Neural cell (in vitro differentiated cells): ENCODE measurements around the gene GBE1. TPM values are rescaled to one million over a fixed set of nuclear protein-coding genes. Genes with fewer than 3 reads are reported as not detected.

ENCODE experiments used
- H2AFZ ChIP-seq: fragments of 200-600, 300-800 bp; sonication (generic), shearing (Covaris generic); 2 replicates; pipeline ENCODE4 v1.6.0; 2014; ENCODE audit warnings: low read depth, mild to moderate bottlenecking, antibody characterized with exemption, low read length, moderate library complexity
- H3F3A ChIP-seq: fragments of 200-600 bp; shearing (Covaris generic); 2 replicates; pipeline ENCODE4 v1.6.1; 2016; ENCODE audit warnings: mild to moderate bottlenecking, moderate library complexity, mixed read lengths, antibody characterized with exemption, low read length; ENCODE audit not compliant: insufficient read depth, poor library complexity, severe bottlenecking
- H3K27ac ChIP-seq: fragments of 200-600, 300-800 bp; sonication (generic), shearing (Covaris generic); 2 replicates; pipeline ENCODE4 v1.5.1; 2014; ENCODE audit warnings: mild to moderate bottlenecking, low read length, moderate library complexity
- H3K27me3 ChIP-seq: fragments of 300-800, 200-600 bp; sonication (generic), shearing (Covaris generic); 2 replicates; pipeline ENCODE4 v1.6.0; 2014; ENCODE audit warnings: mild to moderate bottlenecking, low read depth, low read length, moderate library complexity; ENCODE audit not compliant: insufficient read depth
- H3K36me3 ChIP-seq: fragments of 300-800, 200-600 bp; sonication (generic), shearing (Covaris generic); 2 replicates; pipeline ENCODE4 v1.5.1; 2014; ENCODE audit warnings: mild to moderate bottlenecking, antibody characterized with exemption, low read length, moderate library complexity; ENCODE audit not compliant: insufficient read depth
- H3K4me2 ChIP-seq: fragments of 300-800, 200-600 bp; sonication (generic), shearing (Covaris generic); 2 replicates; pipeline ENCODE4 v1.6.0; 2014; ENCODE audit warnings: mild to moderate bottlenecking, low read length
- H3K4me3 ChIP-seq: fragments of 300-800, 200-600 bp; sonication (generic), shearing (Covaris generic); 2 replicates; pipeline ENCODE4 v1.5.1; 2014; ENCODE audit warnings: mild to moderate bottlenecking, low read length, moderate library complexity
- H3K79me2 ChIP-seq: fragments of 200-600 bp; shearing (Covaris generic); replicated peaks from 2 replicates; pipeline ENCODE4 v1.6.0; 2014; ENCODE audit warnings: mild to moderate bottlenecking, low read length, moderate library complexity; ENCODE audit not compliant: insufficient read depth
- H3K9ac ChIP-seq: fragments of 300-800, 200-600 bp; sonication (generic), shearing (Covaris generic); 2 replicates; pipeline ENCODE4 v1.6.1; 2016; ENCODE audit warnings: mild to moderate bottlenecking, low read length, mixed read lengths
- H3K9me2 ChIP-seq: fragments of 200-600 bp; shearing (Covaris generic); 2 replicates; pipeline ENCODE4 v1.6.1; 2016; ENCODE audit warnings: mild to moderate bottlenecking, low read length, mixed read lengths; ENCODE audit not compliant: insufficient read depth
- H3K9me3 ChIP-seq: fragments of 200-600, 300-800 bp; sonication (generic), shearing (Covaris generic); 2 replicates; pipeline ENCODE4 v1.6.1; 2016; ENCODE audit warnings: mild to moderate bottlenecking, mixed run types, low read length, moderate library complexity, mixed read lengths
- H4K20me1 ChIP-seq: fragments of 200-600 bp; shearing (Covaris generic); 2 replicates; pipeline ENCODE4 v1.6.1; 2016; ENCODE audit warnings: mild to moderate bottlenecking, mixed run types; ENCODE audit not compliant: insufficient read depth
- EP300 ChIP-seq: fragments of 450-650 bp; conservative IDR thresholded peaks from 2 replicates; pipeline ENCODE4 v1.6.1; 2014; ENCODE audit warnings: antibody characterized with exemption, mild to moderate bottlenecking, moderate library complexity; ENCODE audit not compliant: poor library complexity, severe bottlenecking
- EZH2 ChIP-seq: fragments of 200-600, 300-800 bp; shearing (Covaris generic), sonication (generic); IDR thresholded peaks from 2 replicates; pipeline ENCODE4 v1.6.1; 2014; ENCODE audit warnings: antibody characterized with exemption, low read length, borderline replicate concordance, mild to moderate bottlenecking; ENCODE audit not compliant: insufficient read depth, poor library complexity, severe bottlenecking
- MXI1 ChIP-seq: fragments of 450-650 bp; conservative IDR thresholded peaks from 2 replicates; pipeline ENCODE4 v1.6.1; 2014; ENCODE audit warnings: antibody characterized with exemption, mild to moderate bottlenecking; ENCODE audit not compliant: poor library complexity, severe bottlenecking
- POLR2AphosphoS5 ChIP-seq: IDR thresholded peaks from 2 replicates; pipeline ENCODE4 v1.6.1; 2012
- RAD21 ChIP-seq: fragments of 450-650 bp; conservative IDR thresholded peaks from 2 replicates; pipeline ENCODE4 v1.6.1; 2014; ENCODE audit warnings: antibody characterized with exemption, mild to moderate bottlenecking, moderate library complexity
- SMC3 ChIP-seq: fragments of 450-650 bp; conservative IDR thresholded peaks from 2 replicates; pipeline ENCODE4 v1.6.1; 2014; ENCODE audit warnings: antibody characterized with exemption, mild to moderate bottlenecking, moderate library complexity; ENCODE audit not compliant: poor library complexity
- TAF1 ChIP-seq: IDR thresholded peaks from 2 replicates; pipeline ENCODE4 v1.6.1; 2012; ENCODE audit warnings: low read depth
- polyA plus RNA-seq: library from polyadenylated mRNA; depleted of rRNA; stranded (reverse); fragments of >200 nt; gene quantifications from 2 replicates; pipeline ENCODE4 v1.2.3, GENCODE V29; 2014
- TF ChIP-seq, protein P1 (sequence below): fragments of 450-650 bp; IDR thresholded peaks from 2 replicates; pipeline ENCODE4 v1.5.1; 2014; ENCODE audit warnings: antibody characterized with exemption, mild to moderate bottlenecking, moderate library complexity; ENCODE audit not compliant: poor library complexity, severe bottlenecking
- TF ChIP-seq, protein P2 (sequence below): IDR thresholded peaks from 2 replicates; pipeline ENCODE4 v1.6.1; 2012; ENCODE audit warnings: borderline replicate concordance

GBE1 gene
- polyA plus RNA-seq, 1 donor from 2014 or later: 2.4 TPM

DNA sequence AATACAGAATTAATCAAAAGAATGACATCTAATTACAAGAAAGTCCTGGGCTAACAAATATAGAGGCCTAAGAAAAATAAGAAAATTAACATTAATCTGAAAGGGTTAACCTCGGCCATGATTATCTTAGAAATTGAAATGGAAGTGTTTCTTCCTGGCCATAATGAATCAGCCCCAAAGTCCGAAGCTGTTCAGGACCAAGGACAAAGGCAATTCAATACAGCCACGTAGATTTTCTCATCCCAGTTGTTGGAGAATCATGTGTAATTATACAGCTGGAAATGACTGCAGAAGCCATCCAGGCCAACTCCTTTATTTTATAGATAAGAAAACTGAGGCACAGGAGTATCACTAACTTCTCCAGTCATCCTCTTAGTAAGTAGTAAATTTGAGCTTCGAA, 38.0 kb upstream of the GBE1 start:
- H3K27ac ChIP-seq: no peak overlapping the region
- no peaks in the 10 kb centered on the region for H4K20me1 ChIP-seq
- H3K27me3 ChIP-seq: no peaks in the 10 kb centered on the region
- H3K4me2 ChIP-seq: no peak overlapping the region
- H3F3A ChIP-seq: no peaks in the 10 kb centered on the region
- no peaks in the 10 kb centered on the region for H3K79me2 ChIP-seq
- no peaks in the 10 kb centered on the region for H3K9me2 ChIP-seq
- no peaks in the 10 kb centered on the region for H3K36me3 ChIP-seq
- no peak overlapping the region for H3K9ac ChIP-seq
- H3K9me3 ChIP-seq: no peaks in the 10 kb centered on the region
- H3K4me3 ChIP-seq: no peak overlapping the region
- H2AFZ ChIP-seq: no peak overlapping the region
- TF ChIP-seq SMC3 (no peak), MXI1 (no peak), EZH2 (no peak), RAD21 (no peak), POLR2AphosphoS5 (no peak), EP300 (no peak), TAF1 (no peak)
- TF ChIP-seq, protein P1, sequence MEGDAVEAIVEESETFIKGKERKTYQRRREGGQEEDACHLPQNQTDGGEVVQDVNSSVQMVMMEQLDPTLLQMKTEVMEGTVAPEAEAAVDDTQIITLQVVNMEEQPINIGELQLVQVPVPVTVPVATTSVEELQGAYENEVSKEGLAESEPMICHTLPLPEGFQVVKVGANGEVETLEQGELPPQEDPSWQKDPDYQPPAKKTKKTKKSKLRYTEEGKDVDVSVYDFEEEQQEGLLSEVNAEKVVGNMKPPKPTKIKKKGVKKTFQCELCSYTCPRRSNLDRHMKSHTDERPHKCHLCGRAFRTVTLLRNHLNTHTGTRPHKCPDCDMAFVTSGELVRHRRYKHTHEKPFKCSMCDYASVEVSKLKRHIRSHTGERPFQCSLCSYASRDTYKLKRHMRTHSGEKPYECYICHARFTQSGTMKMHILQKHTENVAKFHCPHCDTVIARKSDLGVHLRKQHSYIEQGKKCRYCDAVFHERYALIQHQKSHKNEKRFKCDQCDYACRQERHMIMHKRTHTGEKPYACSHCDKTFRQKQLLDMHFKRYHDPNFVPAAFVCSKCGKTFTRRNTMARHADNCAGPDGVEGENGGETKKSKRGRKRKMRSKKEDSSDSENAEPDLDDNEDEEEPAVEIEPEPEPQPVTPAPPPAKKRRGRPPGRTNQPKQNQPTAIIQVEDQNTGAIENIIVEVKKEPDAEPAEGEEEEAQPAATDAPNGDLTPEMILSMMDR: no peak
- TF ChIP-seq, protein P2, sequence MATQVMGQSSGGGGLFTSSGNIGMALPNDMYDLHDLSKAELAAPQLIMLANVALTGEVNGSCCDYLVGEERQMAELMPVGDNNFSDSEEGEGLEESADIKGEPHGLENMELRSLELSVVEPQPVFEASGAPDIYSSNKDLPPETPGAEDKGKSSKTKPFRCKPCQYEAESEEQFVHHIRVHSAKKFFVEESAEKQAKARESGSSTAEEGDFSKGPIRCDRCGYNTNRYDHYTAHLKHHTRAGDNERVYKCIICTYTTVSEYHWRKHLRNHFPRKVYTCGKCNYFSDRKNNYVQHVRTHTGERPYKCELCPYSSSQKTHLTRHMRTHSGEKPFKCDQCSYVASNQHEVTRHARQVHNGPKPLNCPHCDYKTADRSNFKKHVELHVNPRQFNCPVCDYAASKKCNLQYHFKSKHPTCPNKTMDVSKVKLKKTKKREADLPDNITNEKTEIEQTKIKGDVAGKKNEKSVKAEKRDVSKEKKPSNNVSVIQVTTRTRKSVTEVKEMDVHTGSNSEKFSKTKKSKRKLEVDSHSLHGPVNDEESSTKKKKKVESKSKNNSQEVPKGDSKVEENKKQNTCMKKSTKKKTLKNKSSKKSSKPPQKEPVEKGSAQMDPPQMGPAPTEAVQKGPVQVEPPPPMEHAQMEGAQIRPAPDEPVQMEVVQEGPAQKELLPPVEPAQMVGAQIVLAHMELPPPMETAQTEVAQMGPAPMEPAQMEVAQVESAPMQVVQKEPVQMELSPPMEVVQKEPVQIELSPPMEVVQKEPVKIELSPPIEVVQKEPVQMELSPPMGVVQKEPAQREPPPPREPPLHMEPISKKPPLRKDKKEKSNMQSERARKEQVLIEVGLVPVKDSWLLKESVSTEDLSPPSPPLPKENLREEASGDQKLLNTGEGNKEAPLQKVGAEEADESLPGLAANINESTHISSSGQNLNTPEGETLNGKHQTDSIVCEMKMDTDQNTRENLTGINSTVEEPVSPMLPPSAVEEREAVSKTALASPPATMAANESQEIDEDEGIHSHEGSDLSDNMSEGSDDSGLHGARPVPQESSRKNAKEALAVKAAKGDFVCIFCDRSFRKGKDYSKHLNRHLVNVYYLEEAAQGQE: no peak

DNA sequence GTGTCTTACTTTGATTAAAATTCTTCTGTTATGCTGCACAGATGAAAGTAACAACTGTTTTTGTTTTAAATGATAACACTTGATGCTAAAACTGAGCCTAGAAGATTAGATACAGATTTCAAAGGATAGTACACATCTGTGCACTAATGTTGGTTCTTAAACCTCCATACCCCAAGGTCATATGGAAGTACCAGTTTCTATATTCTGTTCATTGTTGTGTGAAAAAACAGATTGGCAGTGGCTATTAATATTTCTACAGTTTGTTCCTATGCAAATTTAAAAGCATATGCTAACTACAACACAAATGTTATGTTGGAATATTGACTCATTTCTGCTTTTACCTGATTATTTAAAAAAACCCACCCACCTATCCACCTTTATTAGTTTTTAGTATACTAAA, 32.0 kb upstream of the GBE1 start:
- H3K27ac ChIP-seq: no peak overlapping the region
- TF ChIP-seq EZH2 (no peak), SMC3 (no peak), EP300 (no peak), RAD21 (no peak), TAF1 (no peak), POLR2AphosphoS5 (no peak), MXI1 (no peak)
- TF ChIP-seq, protein P2: no peak
- TF ChIP-seq, protein P1: no peak
- no peak overlapping the region for H2AFZ ChIP-seq
- no peak overlapping the region for H3K9ac ChIP-seq
- no peaks in the 10 kb centered on the region for H3K27me3 ChIP-seq
- no peaks in the 10 kb centered on the region for H3K9me2 ChIP-seq
- no peak overlapping the region for H3K4me3 ChIP-seq
- no peaks in the 10 kb centered on the region for H3K79me2 ChIP-seq
- H3F3A ChIP-seq: no peaks in the 10 kb centered on the region
- no peaks in the 10 kb centered on the region for H3K9me3 ChIP-seq
- no peak overlapping the region for H3K4me2 ChIP-seq
- no peaks in the 10 kb centered on the region for H4K20me1 ChIP-seq
- no peaks in the 10 kb centered on the region for H3K36me3 ChIP-seq
